Body of pancreas (tissue), 4 donors: ENCODE measurements around the gene GLYATL1. TPM values are rescaled to one million over a fixed set of nuclear protein-coding genes. Genes with fewer than 3 reads are reported as not detected.

Experiments used
- ATAC-seq: fragments of 150-250 bp; one replicate; pipeline ENCODE4 v1.9.1; 2016
- DNase-seq, 4 donors: peaks; one replicate each; pipeline ENCODE4 v3.0.0-alpha.2; 2019
- H3K27ac ChIP-seq, 4 donors: fragments of 200-600 bp; sonication (generic); 1 replicate in 3 of 4; 2 replicates in 1 of 4; pipeline versions ENCODE4 v1.5.1 to v1.6.1; 2016 to 2019; ENCODE audit warnings: mild to moderate bottlenecking in 1 of 4, mixed read lengths in 1 of 4, moderate library complexity in 1 of 4
- H3K27me3 ChIP-seq, 2 donors: fragments of 200-600 bp; sonication (generic); one replicate each; pipeline ENCODE4 v1.6.0; 2016; ENCODE audit warnings: mild to moderate bottlenecking in 1 of 2
- H3K36me3 ChIP-seq, 2 donors: fragments of 200-600 bp; sonication (generic); replicated peaks in 1 of 2; 2 replicates each; pipeline ENCODE4 v1.5.1; 2016; ENCODE audit warnings: low read depth in 2 of 2; ENCODE audit not compliant: insufficient read depth in 1 of 2
- H3K4me1 ChIP-seq: fragments of 200-600 bp; sonication (generic); one replicate; pipeline ENCODE4 v1.6.0; 2016
- H3K4me3 ChIP-seq, 2 donors: fragments of 200-600 bp; sonication (generic); 1 replicate in 1 of 2; 2 replicates in 1 of 2; pipeline ENCODE4 v1.5.1; 2016 to 2019
- H3K9me3 ChIP-seq, 3 donors: fragments of 200-600 bp; sonication (generic); 1 replicate in 2 of 3; 2 replicates in 1 of 3; pipeline ENCODE4 v1.5.1; 2016
- POLR2A ChIP-seq, 3 donors: fragments of 450-650 bp; IDR thresholded peaks; one replicate each; pipeline ENCODE4 v1.6.1; 2016; ENCODE audit warnings: antibody characterized with exemption in 3 of 3, mild to moderate bottlenecking in 2 of 3
- WGBS, 2 donors: methylation state at CpG; one replicate each; pipeline ENCODE4 v1.1.5; 2017; 5-methylcytosine and 5-hydroxymethylcytosine counted together
- intact Hi-C: fragments of 100-400 bp; cut with DNase I; formaldehyde crosslinking; loops from one replicate; pipeline ENCODE4 v1.15.1; 2023
- total RNA-seq, 2 donors: library from RNA; depleted of rRNA; stranded (reverse); fragments of >200 nt; gene quantifications; one replicate each; pipeline ENCODE4 v1.1.0, GENCODE V29; 2016
- TF ChIP-seq, protein P1 (sequence below), 7 experiments: fragments of 450-650 bp in 4 of 7; fragments of 200-600 bp in 3 of 7; sonication (generic) in 3 of 7; IDR thresholded peaks; one replicate each; pipeline ENCODE4 v1.5.1; 2016 to 2019; ENCODE audit warnings: antibody characterized with exemption in 7 of 7

GLYATL1 gene
- total RNA-seq, 2 donors from 2014 or later: 0.78 TPM; not detected in 1

DNA sequence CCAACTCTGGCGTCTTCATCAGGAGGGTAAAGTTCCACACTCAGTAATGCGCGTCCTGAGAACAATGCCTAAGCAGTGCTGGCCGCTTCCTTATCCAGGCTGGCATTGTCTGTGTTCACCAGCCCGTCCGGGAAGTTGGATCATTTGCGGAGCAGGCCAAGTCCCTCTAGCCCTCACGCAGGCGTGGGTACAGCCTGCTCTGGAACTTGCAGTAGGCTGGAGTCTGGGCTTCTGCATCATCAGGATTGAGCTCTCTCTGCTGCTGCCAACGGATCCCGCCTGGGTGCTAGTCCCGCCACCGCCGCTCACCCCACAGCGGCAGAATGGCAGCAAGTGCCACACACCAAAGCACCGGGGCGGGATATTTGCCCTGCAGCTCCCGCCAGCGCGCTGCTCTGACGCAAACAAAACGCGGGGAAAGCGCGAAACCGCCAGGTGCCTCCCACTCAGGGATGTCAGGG is 29.0 kb downstream of the GLYATL1 start:
- Histone ChIP-seq H3K36me3 (no peaks in the 10 kb centered on the region), H3K27me3 (no peaks in the 10 kb centered on the region), H3K9me3 (no peaks in the 10 kb centered on the region), H3K4me1 (no peaks in the 10 kb centered on the region), H3K27ac (no peak overlapping the region), H3K4me3 (no peak overlapping the region)
- ATAC-seq (peak; percentile 47), DNase-seq (peak; percentile 7 to 48 (median 18))
- intact Hi-C loops: no loop called here
- WGBS, 2 donors: 29 to 41% methylated on average over 16 to 26 of the region's 26 CpGs
- no peak for TF ChIP-seq POLR2A (IDR thresholded peaks at IDR 0.05)
- TF ChIP-seq, protein P1, sequence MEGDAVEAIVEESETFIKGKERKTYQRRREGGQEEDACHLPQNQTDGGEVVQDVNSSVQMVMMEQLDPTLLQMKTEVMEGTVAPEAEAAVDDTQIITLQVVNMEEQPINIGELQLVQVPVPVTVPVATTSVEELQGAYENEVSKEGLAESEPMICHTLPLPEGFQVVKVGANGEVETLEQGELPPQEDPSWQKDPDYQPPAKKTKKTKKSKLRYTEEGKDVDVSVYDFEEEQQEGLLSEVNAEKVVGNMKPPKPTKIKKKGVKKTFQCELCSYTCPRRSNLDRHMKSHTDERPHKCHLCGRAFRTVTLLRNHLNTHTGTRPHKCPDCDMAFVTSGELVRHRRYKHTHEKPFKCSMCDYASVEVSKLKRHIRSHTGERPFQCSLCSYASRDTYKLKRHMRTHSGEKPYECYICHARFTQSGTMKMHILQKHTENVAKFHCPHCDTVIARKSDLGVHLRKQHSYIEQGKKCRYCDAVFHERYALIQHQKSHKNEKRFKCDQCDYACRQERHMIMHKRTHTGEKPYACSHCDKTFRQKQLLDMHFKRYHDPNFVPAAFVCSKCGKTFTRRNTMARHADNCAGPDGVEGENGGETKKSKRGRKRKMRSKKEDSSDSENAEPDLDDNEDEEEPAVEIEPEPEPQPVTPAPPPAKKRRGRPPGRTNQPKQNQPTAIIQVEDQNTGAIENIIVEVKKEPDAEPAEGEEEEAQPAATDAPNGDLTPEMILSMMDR (IDR thresholded peaks at IDR 0.05): no peak

DNA sequence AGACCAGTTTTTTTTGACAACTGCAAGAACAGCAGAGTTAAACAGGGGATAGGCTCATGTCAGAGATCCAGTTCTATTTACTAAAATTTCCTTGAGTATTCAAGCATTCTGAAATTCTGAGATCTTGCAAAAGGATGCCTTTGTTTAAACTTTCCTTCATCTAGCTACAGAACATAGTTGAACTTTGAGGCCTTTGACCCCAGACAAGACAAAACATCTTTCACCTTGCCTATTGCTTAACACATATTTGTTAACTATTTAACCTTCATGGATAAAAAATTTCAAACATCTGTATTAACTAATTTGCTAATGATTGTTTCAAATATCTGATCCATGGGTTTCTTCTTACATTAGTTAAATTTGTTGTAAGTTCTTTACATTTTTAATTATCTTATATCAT is 38.2 kb downstream of the GLYATL1 start:
- ATAC-seq: no peak

DNA sequence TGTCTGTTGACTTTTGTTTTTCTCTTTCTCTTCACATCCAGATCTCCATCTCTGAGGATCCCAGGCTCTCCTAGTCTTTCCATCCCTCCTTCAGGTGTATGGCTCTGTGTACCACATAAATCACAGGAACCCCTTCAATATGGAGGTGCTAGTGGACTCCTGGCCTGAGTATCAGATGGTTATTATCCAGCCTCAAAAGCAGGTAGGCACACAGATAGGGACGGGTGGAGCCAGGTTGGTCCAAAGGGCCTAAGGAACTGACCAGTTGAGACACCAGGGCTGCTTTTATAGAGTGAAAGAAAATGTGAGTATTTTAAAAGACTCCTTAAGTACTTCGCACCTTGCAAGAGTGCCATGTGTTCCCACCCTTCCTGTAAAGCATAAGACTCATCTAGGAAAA is 39.9 kb downstream of the GLYATL1 start:
- no peak for DNase-seq
- no peak for TF ChIP-seq POLR2A (IDR thresholded peaks at IDR 0.05)
- TF ChIP-seq, protein P1 (IDR thresholded peaks at IDR 0.05): no peak
- Histone ChIP-seq H3K4me3 (no peak overlapping the region), H3K27me3 (no peaks in the 10 kb centered on the region), H3K27ac (no peak overlapping the region), H3K4me1 (no peaks in the 10 kb centered on the region), H3K36me3 (no peaks in the 10 kb centered on the region), H3K9me3 (no peaks in the 10 kb centered on the region)
- intact Hi-C loops: no loop called here
- WGBS, 2 donors: 70 to 78% methylated on average over 2 of the region's 2 CpGs
- no peak for ATAC-seq

More for the DNA sequence above, 38.2 kb downstream of the GLYATL1 start:
- Histone ChIP-seq H3K9me3 (no peaks in the 10 kb centered on the region), H3K27me3 (no peaks in the 10 kb centered on the region), H3K27ac (no peak overlapping the region), H3K4me3 (no peak overlapping the region), H3K36me3 (no peaks in the 10 kb centered on the region), H3K4me1 (no peaks in the 10 kb centered on the region)
- TF ChIP-seq, protein P1 (IDR thresholded peaks at IDR 0.05): no peak
- no peak for TF ChIP-seq POLR2A (IDR thresholded peaks at IDR 0.05)
- DNase-seq: no peak
- intact Hi-C loops: no loop called here

DNA sequence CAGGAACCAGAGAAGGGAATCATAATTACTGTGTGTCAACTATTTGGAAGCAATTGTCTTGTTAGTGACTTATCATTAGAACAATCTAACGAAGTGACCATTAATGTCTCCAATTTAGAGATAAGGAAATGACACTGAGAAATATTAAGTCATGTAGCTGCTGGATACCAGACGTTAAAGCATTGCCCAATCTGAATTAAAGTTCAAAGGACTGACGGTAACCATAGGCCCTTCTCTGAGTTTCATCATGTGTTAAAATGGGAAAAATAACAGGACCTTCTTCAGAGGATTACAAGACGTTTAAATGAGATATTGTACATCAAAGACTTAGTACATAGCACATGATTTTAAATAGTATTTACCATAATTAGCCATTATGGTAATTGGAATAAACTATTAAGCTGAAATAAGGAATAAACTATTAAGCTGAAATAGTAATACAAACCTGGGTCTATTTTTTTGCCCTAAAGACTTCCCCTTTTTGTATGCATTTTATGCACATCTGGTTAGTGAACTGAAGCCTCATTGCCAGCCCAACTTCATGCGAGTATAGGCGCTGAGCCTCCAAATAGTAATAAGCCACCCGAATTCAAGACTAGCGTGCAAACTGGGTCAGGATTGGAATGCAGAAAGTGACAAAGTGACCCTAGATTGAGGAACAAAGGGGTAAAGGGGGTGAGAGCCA is 41.0 kb downstream of the GLYATL1 start:
- WGBS, 2 donors: 60 to 70% methylated on average over 8 of the region's 8 CpGs
- no peak for ATAC-seq

More for the DNA sequence above, 41.0 kb downstream of the GLYATL1 start:
- no peak for TF ChIP-seq POLR2A (IDR thresholded peaks at IDR 0.05)
- TF ChIP-seq, protein P1 (IDR thresholded peaks at IDR 0.05): no peak
- H3K36me3 ChIP-seq: no peaks in the 10 kb centered on the region
- no peak overlapping the region for H3K27ac ChIP-seq
- DNase-seq: no peak
- no peaks in the 10 kb centered on the region for H3K9me3 ChIP-seq
- no peak overlapping the region for H3K4me3 ChIP-seq
- intact Hi-C loops: no loop called here
- H3K4me1 ChIP-seq: no peaks in the 10 kb centered on the region
- H3K27me3 ChIP-seq: no peaks in the 10 kb centered on the region
